ENCODE results near the gene RSPRY1. TPM values are rescaled to one million over a fixed set of nuclear protein-coding genes. Genes with fewer than 3 reads are reported as not detected.

RSPRY1 gene
- total and polyA plus RNA-seq, 8 donors, result 32.5 to 46.8 (median 39.8) TPM

DNA sequence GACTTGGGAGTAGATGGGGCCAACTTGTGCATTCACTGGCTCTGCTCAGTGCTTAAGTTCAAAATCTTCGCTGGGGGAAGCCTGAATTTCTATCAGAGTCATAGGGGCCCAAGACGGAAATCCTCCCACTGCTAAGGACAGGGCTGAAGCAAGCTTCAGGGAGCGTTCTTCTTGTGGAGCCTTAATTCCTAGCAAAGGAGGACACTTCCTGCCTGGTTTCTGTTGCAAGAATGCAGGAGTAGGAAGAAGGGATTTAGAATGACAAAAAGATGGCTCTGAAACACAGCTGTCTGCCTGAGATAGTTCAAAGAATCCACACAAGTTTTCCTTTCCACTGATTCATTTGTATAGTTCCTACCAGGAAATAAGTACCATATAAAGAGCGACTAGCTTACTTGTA lies 26.7 kb upstream of the RSPRY1 start:
- DNase-seq (no peak), ATAC-seq (no peak)
- H3K9me3 ChIP-seq, result no peaks in the 10 kb centered on the region
- intact Hi-C loops (cut with DNase I), result no loop called here
- H3K27ac ChIP-seq, result no peak overlapping the region
- H3K27me3 ChIP-seq, result no peaks in the 10 kb centered on the region
- H3K4me3 ChIP-seq, result no peak overlapping the region
- TF ChIP-seq, protein P1, sequence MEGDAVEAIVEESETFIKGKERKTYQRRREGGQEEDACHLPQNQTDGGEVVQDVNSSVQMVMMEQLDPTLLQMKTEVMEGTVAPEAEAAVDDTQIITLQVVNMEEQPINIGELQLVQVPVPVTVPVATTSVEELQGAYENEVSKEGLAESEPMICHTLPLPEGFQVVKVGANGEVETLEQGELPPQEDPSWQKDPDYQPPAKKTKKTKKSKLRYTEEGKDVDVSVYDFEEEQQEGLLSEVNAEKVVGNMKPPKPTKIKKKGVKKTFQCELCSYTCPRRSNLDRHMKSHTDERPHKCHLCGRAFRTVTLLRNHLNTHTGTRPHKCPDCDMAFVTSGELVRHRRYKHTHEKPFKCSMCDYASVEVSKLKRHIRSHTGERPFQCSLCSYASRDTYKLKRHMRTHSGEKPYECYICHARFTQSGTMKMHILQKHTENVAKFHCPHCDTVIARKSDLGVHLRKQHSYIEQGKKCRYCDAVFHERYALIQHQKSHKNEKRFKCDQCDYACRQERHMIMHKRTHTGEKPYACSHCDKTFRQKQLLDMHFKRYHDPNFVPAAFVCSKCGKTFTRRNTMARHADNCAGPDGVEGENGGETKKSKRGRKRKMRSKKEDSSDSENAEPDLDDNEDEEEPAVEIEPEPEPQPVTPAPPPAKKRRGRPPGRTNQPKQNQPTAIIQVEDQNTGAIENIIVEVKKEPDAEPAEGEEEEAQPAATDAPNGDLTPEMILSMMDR (IDR thresholded peaks at IDR 0.05), result no peak
- peaks cover 0 to 19% of the 10 kb centered on the region in 2 donors for H3K4me1 ChIP-seq
- H3K36me3 ChIP-seq, result peaks cover 0 to 68% of the 10 kb centered on the region in 2 donors

DNA sequence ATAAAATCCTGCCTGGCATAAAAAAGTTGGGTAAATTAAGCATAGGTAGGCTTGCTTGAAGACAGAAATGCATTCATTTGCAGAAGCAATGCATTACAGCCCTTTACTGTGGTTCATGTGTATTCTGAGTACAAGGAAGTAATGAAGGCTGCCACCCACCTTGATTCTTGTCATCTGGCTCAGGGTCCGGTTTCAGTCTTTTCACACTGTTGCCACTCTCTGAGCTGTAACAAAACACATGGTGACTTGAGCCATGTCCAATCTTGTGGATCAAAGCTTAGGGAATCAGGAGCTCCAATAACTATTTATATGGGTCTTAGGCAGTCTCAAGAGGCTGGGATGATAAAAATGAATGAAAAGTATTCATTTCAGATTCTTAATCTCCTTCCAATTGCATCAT lies 22.3 kb upstream of the RSPRY1 start:
- no peaks in the 10 kb centered on the region for H3K27me3 ChIP-seq
- peaks cover 0 to 60% of the 10 kb centered on the region in 2 donors for H3K36me3 ChIP-seq
- intact Hi-C loops (cut with DNase I), result loop anchor here in 1 of 2 donors (10.0 kb wide), 1 partner anchor 289 kb away; no protein-coding TSS in a partner anchor
- ATAC-seq (no peak), DNase-seq (no peak)
- H3K4me3 ChIP-seq, result no peak overlapping the region
- H3K27ac ChIP-seq, result no peak overlapping the region
- H3K4me1 ChIP-seq, result peaks cover 10 to 36% of the 10 kb centered on the region in 2 donors
- TF ChIP-seq, protein P1 (IDR thresholded peaks at IDR 0.05), result no peak
- H3K9me3 ChIP-seq, result no peaks in the 10 kb centered on the region

DNA sequence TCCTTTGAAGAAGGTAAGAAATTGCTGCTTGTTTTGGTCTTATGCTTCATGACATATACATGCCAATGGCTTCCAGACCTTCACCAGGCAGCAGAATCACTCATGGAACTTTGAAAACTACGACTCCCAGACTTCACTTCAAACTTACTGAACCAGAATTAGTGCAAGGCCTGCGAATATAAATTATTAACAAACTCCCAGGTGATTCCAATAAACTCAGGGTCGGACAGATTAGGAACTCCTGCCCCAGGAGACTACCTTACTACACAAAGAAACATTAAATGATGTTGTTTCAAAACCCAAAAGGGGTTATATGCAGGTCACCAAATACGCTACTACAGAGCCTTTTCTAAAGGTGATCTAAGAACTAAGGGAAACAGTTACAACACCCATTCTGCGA lies 20.6 kb upstream of the RSPRY1 start:
- H3K27ac ChIP-seq, result no peak overlapping the region
- ATAC-seq (no peak), DNase-seq (no peak)
- peaks cover 10 to 33% of the 10 kb centered on the region in 2 donors for H3K4me1 ChIP-seq
- intact Hi-C loops (cut with DNase I), result loop anchor here (5.0 to 10.0 kb wide), 3 partner anchors 78 to 291 kb away; no protein-coding TSS in a partner anchor
- H3K4me3 ChIP-seq, result no peak overlapping the region
- no peaks in the 10 kb centered on the region for H3K27me3 ChIP-seq
- no peaks in the 10 kb centered on the region for H3K9me3 ChIP-seq
- peaks cover 0 to 63% of the 10 kb centered on the region in 2 donors for H3K36me3 ChIP-seq
- TF ChIP-seq, protein P1 (IDR thresholded peaks at IDR 0.05), result no peak

DNA sequence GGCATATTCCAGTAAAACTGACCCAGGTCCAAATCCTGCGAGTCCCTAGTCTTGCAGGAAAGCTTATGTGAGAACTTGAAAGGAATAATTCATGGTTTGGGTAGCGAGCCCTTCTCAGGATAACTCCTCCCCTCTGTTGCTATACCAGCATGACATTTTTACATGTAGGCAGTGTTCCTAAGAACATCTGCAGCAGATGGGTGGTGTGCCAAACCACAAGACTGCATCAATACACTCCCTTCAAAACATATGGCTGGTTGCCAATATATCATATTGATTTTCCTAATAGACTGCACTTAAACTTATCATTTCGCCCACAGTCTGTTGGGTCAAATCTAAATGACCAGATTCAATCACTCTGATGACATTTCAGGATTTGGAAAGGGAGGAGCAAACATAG lies 20.2 kb upstream of the RSPRY1 start:
- H3K4me3 ChIP-seq, result no peak overlapping the region
- H3K9me3 ChIP-seq, result no peaks in the 10 kb centered on the region
- H3K36me3 ChIP-seq, result peaks cover 0 to 68% of the 10 kb centered on the region in 2 donors
- TF ChIP-seq, protein P1 (IDR thresholded peaks at IDR 0.05), result no peak
- H3K27me3 ChIP-seq, result no peaks in the 10 kb centered on the region
- H3K27ac ChIP-seq, result peak overlapping the region; percentile 50 to 77
- peaks cover 10 to 29% of the 10 kb centered on the region in 2 donors for H3K4me1 ChIP-seq
- DNase-seq (no peak), ATAC-seq (no peak)
- intact Hi-C loops (cut with DNase I), result loop anchor here (5.0 to 10.0 kb wide), 3 partner anchors 79 to 291 kb away; no protein-coding TSS in a partner anchor

DNA sequence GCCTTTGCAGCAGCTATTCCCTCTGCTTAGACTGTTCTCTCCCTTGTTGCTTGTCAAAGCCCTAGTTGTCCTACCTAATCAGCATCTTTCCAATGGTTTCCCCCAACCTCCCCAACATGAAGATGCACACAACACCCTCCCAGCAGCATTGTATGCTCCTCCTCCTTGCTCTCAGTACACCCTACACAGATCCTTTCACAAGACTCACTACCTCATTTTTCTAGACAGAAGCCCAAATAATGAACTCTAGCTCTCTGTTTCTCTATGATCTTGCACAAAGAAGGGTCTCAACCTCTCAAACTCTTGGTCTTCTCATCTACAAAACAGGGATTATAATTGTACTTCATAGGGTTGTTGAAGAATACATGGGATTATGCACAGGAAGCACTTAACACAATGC lies 19.7 kb upstream of the RSPRY1 start:
- no peaks in the 10 kb centered on the region for H3K27me3 ChIP-seq
- H3K9me3 ChIP-seq, result no peaks in the 10 kb centered on the region
- intact Hi-C loops (cut with DNase I), result loop anchor here (5.0 to 10.0 kb wide), 3 partner anchors 79 to 292 kb away; no protein-coding TSS in a partner anchor
- TF ChIP-seq, protein P1 (IDR thresholded peaks at IDR 0.05), result no peak
- ATAC-seq (peak; percentile 3), DNase-seq (no peak)
- no peak overlapping the region for H3K4me3 ChIP-seq
- peaks cover 0 to 71% of the 10 kb centered on the region in 2 donors for H3K36me3 ChIP-seq
- peaks cover 10 to 27% of the 10 kb centered on the region in 2 donors for H3K4me1 ChIP-seq
- H3K27ac ChIP-seq, result peak overlapping the region; percentile 50 to 77
